Measurements from ENCODE around the gene ENPP6. TPM values are rescaled to one million over a fixed set of nuclear protein-coding genes. Genes with fewer than 3 reads are reported as not detected.

The ENPP6 gene
- total and polyA plus RNA-seq, 4 donors: 0.05 to 0.08 (median 0.05) TPM; not detected in 1

- H3K4me3 ChIP-seq (ENCODE audit: low read depth in 1 of 3, low read length in 3 of 3): no peak overlapping the region
- no peaks in the 10 kb centered on the region for H3K9me3 ChIP-seq (ENCODE audit: control insufficient read depth in 4 of 4, low read length in 3 of 4)
- no peaks in the 10 kb centered on the region for H3K36me3 ChIP-seq (ENCODE audit: control insufficient read depth in 4 of 4, insufficient read depth in 3 of 4, low read depth in 1 of 4, low read length in 3 of 4)
- H3K27me3 ChIP-seq (ENCODE audit: control insufficient read depth in 4 of 4, insufficient read depth in 4 of 4, low read length in 3 of 4): no peaks in the 10 kb centered on the region
- 95% methylated on average over 2 of the region's 2 CpGs for WGBS
- H3K9ac ChIP-seq (ENCODE audit: low read depth in 1 of 2, low read length in 2 of 2): no peak overlapping the region
- no peak overlapping the region for H3K27ac ChIP-seq (ENCODE audit: low read depth in 1 of 2, low read length in 2 of 2)
- no peak for DNase-seq (ENCODE audit: low spot score)
- no peaks in the 10 kb centered on the region for H3K4me1 ChIP-seq (ENCODE audit: control insufficient read depth in 4 of 4, insufficient read depth in 4 of 4, low read length in 3 of 4)
- TF ChIP-seq FOXA1 (IDR thresholded peaks at IDR 0.05) (no peak), RAD21 (IDR thresholded peaks at IDR 0.05) (no peak), ZBTB33 (IDR thresholded peaks at IDR 0.05) (no peak), RXRA (IDR thresholded peaks at IDR 0.05) (no peak), EGR1 (IDR thresholded peaks at IDR 0.05; ENCODE audit: low read depth in 2 of 2) (no peak), FOXA2 (IDR thresholded peaks at IDR 0.05) (no peak), TAF1 (conservative IDR thresholded peaks at IDR 0.05) (no peak), NR2F2 (IDR thresholded peaks at IDR 0.05) (no peak), SP1 (IDR thresholded peaks at IDR 0.05) (no peak), JUND (IDR thresholded peaks at IDR 0.05) (no peak), GABPA (IDR thresholded peaks at IDR 0.05 in 1 of 2, conservative IDR thresholded peaks at IDR 0.05 in 1 of 2) (no peak), YY1 (IDR thresholded peaks at IDR 0.05) (no peak), HNF4A (conservative IDR thresholded peaks at IDR 0.05) (no peak), HNF4G (IDR thresholded peaks at IDR 0.05) (no peak)
- TF ChIP-seq, protein P1, sequence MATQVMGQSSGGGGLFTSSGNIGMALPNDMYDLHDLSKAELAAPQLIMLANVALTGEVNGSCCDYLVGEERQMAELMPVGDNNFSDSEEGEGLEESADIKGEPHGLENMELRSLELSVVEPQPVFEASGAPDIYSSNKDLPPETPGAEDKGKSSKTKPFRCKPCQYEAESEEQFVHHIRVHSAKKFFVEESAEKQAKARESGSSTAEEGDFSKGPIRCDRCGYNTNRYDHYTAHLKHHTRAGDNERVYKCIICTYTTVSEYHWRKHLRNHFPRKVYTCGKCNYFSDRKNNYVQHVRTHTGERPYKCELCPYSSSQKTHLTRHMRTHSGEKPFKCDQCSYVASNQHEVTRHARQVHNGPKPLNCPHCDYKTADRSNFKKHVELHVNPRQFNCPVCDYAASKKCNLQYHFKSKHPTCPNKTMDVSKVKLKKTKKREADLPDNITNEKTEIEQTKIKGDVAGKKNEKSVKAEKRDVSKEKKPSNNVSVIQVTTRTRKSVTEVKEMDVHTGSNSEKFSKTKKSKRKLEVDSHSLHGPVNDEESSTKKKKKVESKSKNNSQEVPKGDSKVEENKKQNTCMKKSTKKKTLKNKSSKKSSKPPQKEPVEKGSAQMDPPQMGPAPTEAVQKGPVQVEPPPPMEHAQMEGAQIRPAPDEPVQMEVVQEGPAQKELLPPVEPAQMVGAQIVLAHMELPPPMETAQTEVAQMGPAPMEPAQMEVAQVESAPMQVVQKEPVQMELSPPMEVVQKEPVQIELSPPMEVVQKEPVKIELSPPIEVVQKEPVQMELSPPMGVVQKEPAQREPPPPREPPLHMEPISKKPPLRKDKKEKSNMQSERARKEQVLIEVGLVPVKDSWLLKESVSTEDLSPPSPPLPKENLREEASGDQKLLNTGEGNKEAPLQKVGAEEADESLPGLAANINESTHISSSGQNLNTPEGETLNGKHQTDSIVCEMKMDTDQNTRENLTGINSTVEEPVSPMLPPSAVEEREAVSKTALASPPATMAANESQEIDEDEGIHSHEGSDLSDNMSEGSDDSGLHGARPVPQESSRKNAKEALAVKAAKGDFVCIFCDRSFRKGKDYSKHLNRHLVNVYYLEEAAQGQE (IDR thresholded peaks at IDR 0.05): no peak
- TF ChIP-seq, protein P2, sequence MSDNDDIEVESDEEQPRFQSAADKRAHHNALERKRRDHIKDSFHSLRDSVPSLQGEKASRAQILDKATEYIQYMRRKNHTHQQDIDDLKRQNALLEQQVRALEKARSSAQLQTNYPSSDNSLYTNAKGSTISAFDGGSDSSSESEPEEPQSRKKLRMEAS (IDR thresholded peaks at IDR 0.05): no peak
- TF ChIP-seq, protein P3, sequence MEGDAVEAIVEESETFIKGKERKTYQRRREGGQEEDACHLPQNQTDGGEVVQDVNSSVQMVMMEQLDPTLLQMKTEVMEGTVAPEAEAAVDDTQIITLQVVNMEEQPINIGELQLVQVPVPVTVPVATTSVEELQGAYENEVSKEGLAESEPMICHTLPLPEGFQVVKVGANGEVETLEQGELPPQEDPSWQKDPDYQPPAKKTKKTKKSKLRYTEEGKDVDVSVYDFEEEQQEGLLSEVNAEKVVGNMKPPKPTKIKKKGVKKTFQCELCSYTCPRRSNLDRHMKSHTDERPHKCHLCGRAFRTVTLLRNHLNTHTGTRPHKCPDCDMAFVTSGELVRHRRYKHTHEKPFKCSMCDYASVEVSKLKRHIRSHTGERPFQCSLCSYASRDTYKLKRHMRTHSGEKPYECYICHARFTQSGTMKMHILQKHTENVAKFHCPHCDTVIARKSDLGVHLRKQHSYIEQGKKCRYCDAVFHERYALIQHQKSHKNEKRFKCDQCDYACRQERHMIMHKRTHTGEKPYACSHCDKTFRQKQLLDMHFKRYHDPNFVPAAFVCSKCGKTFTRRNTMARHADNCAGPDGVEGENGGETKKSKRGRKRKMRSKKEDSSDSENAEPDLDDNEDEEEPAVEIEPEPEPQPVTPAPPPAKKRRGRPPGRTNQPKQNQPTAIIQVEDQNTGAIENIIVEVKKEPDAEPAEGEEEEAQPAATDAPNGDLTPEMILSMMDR (IDR thresholded peaks at IDR 0.05; ENCODE audit: low read depth, low read length, missing input control): no peak
- TF ChIP-seq, protein P4, sequence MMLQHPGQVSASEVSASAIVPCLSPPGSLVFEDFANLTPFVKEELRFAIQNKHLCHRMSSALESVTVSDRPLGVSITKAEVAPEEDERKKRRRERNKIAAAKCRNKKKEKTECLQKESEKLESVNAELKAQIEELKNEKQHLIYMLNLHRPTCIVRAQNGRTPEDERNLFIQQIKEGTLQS (IDR thresholded peaks at IDR 0.05): no peak
Observed at GRCh38 chr4:184192933-184193332, 24.7 kb downstream of the ENPP6 start.
